Smooth muscle cell (in vitro differentiated cells): ENCODE data around the gene ATXN1. TPM values are rescaled to one million over a fixed set of nuclear protein-coding genes. Genes with fewer than 3 reads are reported as not detected.

Experiments
- DNase-seq: peaks from one replicate; lab custom pipeline; 2025; ENCODE audit not compliant: unreplicated experiment; lab: John Stamatoyannopoulos, UW
- H2AFZ ChIP-seq: fragments of 200-600 bp; sonication (generic); 2 replicates; pipeline ENCODE4 v1.6.0; 2016; ENCODE audit warnings: antibody characterized with exemption, low read depth, mild to moderate bottlenecking
- H3F3A ChIP-seq: fragments of 200-600 bp; sonication (generic); 2 replicates; pipeline ENCODE4 v1.6.0; 2017; ENCODE audit warnings: antibody characterized with exemption, low read depth
- H3K27ac ChIP-seq: fragments of 200-600 bp; sonication (generic); 2 replicates; pipeline ENCODE4 v1.5.1; 2016; ENCODE audit warnings: low read depth, mild to moderate bottlenecking
- H3K27me3 ChIP-seq: fragments of 200-600 bp; sonication (generic); 2 replicates; pipeline ENCODE4 v1.6.1; 2016; ENCODE audit warnings: low read depth, mild to moderate bottlenecking
- H3K36me3 ChIP-seq: fragments of 200-600 bp; sonication (generic); 2 replicates; pipeline ENCODE4 v1.5.1; 2016; ENCODE audit warnings: low read depth
- H3K4me1 ChIP-seq: fragments of 200-600 bp; sonication (generic); 2 replicates; pipeline ENCODE4 v1.5.1; 2016; ENCODE audit warnings: low read depth
- H3K4me2 ChIP-seq: fragments of 200-600 bp; sonication (generic); 2 replicates; pipeline ENCODE4 v1.6.0; 2016; ENCODE audit warnings: mild to moderate bottlenecking
- H3K4me3 ChIP-seq: fragments of 200-600 bp; sonication (generic); 2 replicates; pipeline ENCODE4 v1.5.1; 2016; ENCODE audit warnings: mild to moderate bottlenecking
- H3K79me2 ChIP-seq: fragments of 200-600 bp; sonication (generic); 2 replicates; pipeline ENCODE4 v1.6.0; 2016; ENCODE audit warnings: low read depth, mild to moderate bottlenecking
- H3K9ac ChIP-seq: fragments of 200-600 bp; sonication (generic); 2 replicates; pipeline ENCODE4 v1.6.0; 2016; ENCODE audit warnings: low read depth
- H3K9me3 ChIP-seq: fragments of 200-600 bp; sonication (generic); replicated peaks from 2 replicates; pipeline ENCODE4 v1.5.1; 2016; ENCODE audit warnings: low read depth
- H4K20me1 ChIP-seq: fragments of 200-600 bp; sonication (generic); 2 replicates; pipeline ENCODE4 v1.6.0; 2016; ENCODE audit warnings: low read depth
- CTCF ChIP-seq: fragments of 200-600 bp; sonication (generic); IDR thresholded peaks from 2 replicates; pipeline ENCODE4 v1.5.1; 2017; ENCODE audit warnings: borderline replicate concordance, mild to moderate bottlenecking, antibody characterized with exemption; ENCODE audit not compliant: insufficient read depth, poor library complexity, severe bottlenecking
- WGBS: methylation state at CpG from one replicate; pipeline ENCODE4 v1.1.7; 2016; ENCODE audit warnings: low lambda C conversion rate; 5-methylcytosine and 5-hydroxymethylcytosine counted together
- polyA plus RNA-seq: library from polyadenylated mRNA; unstranded; fragments of >200 nt; fragmentation: Nextera tagmentation; extraction: Ambion mirVana; gene quantifications from 2 replicates; pipeline ENCODE4 v1.2.1, GENCODE V29; 2016
- total RNA-seq: library from RNA; depleted of rRNA; stranded (reverse); fragments of >200 nt; gene quantifications from 2 replicates; pipeline ENCODE4 v1.2.3, GENCODE V29; 2014

Gene ATXN1
- total and polyA plus RNA-seq, 2 experiments from 2014 or later, result 17.9 to 40.6 TPM

DNA sequence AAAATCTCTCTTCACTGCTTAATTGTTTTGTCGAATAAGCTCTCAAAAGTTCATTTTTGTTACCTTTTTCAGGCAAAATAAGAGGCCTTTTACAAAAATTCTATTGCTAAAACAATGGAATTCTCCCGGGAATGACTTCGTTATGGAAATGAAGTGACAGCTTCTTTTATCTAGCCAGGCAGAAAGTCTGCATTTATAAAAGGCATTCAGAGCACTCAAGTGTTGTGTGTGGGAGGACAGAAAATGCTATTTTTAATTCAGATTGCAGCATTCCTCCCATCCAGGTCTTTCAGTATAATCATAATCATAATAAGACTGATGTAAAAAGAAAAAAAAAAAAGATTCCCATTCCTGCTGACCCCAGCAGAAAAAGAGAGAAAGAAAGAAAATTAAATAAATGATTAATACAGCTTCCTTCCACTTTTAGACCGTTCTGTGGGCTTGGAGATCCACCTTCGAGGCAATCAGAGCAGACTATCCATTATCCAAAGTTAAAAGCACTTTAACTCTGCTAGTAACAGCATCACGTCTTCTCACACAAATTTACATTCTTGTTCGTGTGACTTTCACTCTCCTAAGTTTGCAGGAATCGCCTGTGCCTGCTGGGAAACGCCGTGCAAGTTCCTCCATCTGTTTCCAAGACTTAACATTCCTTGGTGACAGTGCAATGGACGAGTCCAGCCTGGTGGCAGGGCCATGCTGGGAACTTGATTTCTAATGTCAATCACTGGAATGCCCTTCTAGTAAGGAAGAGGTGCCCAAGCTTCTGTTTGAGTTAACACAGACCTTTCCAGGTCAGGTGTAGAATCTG lies 264.1 kb downstream of the ATXN1 start:
- Histone ChIP-seq H3K9me3 (no peaks in the 10 kb centered on the region), H3K4me2 (peak overlapping the region; percentile 50), H3K79me2 (peaks cover 24% of the 10 kb centered on the region), H3K36me3 (peaks cover 7% of the 10 kb centered on the region), H3K9ac (no peak overlapping the region), H3K4me3 (no peak overlapping the region), H4K20me1 (peaks cover 77% of the 10 kb centered on the region), H3K27ac (peak overlapping the region; percentile 48), H3K4me1 (peaks cover 13% of the 10 kb centered on the region), H3K27me3 (no peaks in the 10 kb centered on the region), H2AFZ (no peak overlapping the region), H3F3A (no peaks in the 10 kb centered on the region)
- 27% methylated on average over 11 of the region's 11 CpGs for WGBS
- no peak for TF ChIP-seq CTCF
- no peak for DNase-seq

DNA sequence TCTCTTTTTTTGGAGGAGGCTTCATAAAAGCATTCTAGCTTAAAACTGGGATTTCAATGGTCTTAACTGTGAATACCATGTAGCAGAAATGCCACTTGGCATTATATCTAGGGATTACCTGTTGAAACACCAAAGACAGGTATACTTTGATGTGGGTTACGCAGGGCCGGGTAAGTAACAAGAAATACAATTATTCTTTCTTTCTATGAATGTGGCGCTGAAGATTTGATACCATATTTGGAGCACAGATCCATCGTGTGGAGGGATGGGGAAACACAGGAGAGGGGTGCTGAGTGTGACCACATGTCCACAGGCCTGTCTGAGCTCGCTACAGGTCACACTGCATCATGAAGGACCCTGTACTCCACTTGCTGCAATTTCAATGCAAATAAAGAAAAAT lies 265.1 kb downstream of the ATXN1 start:
- peaks cover 3% of the 10 kb centered on the region for H3K36me3 ChIP-seq
- no peak for TF ChIP-seq CTCF
- H4K20me1 ChIP-seq, result peaks cover 73% of the 10 kb centered on the region
- H3K4me2 ChIP-seq, result no peak overlapping the region
- peaks cover 13% of the 10 kb centered on the region for H3K4me1 ChIP-seq
- no peak overlapping the region for H3K27ac ChIP-seq
- no peaks in the 10 kb centered on the region for H3F3A ChIP-seq
- H3K79me2 ChIP-seq, result peaks cover 24% of the 10 kb centered on the region
- no peak overlapping the region for H3K9ac ChIP-seq
- no peaks in the 10 kb centered on the region for H3K27me3 ChIP-seq
- 84% methylated on average over 5 of the region's 5 CpGs for WGBS
- H3K4me3 ChIP-seq, result no peak overlapping the region
- DNase-seq, result no peak
- H2AFZ ChIP-seq, result no peak overlapping the region
- H3K9me3 ChIP-seq, result no peaks in the 10 kb centered on the region

GRCh38 chr6:16494793-16495192 lies 266.5 kb downstream of the ATXN1 start:
- no peaks in the 10 kb centered on the region for H3K27me3 ChIP-seq
- no peak for DNase-seq
- 64% methylated on average over 3 of the region's 3 CpGs for WGBS
- H3K4me2 ChIP-seq, result no peak overlapping the region
- peaks cover 80% of the 10 kb centered on the region for H4K20me1 ChIP-seq
- no peak for TF ChIP-seq CTCF
- peaks cover 25% of the 10 kb centered on the region for H3K79me2 ChIP-seq
- H3K27ac ChIP-seq, result no peak overlapping the region
- no peak overlapping the region for H3K9ac ChIP-seq
- H3K4me3 ChIP-seq, result no peak overlapping the region
- H2AFZ ChIP-seq, result no peak overlapping the region
- H3F3A ChIP-seq, result no peaks in the 10 kb centered on the region
- no peaks in the 10 kb centered on the region for H3K9me3 ChIP-seq
- H3K4me1 ChIP-seq, result peaks cover 13% of the 10 kb centered on the region
- peaks cover 3% of the 10 kb centered on the region for H3K36me3 ChIP-seq

GRCh38 chr6:16493802-16494201 lies 267.5 kb downstream of the ATXN1 start:
- H2AFZ ChIP-seq, result no peak overlapping the region

More at GRCh38 chr6:16493802-16494201, 267.5 kb downstream of the ATXN1 start:
- H3K27ac ChIP-seq, result no peak overlapping the region
- H3K27me3 ChIP-seq, result no peaks in the 10 kb centered on the region
- peaks cover 1% of the 10 kb centered on the region for H3K36me3 ChIP-seq
- H3K9me3 ChIP-seq, result no peaks in the 10 kb centered on the region
- DNase-seq, result no peak
- TF ChIP-seq CTCF, result no peak
- peaks cover 31% of the 10 kb centered on the region for H3K79me2 ChIP-seq
- H3K4me1 ChIP-seq, result peaks cover 13% of the 10 kb centered on the region
- no peaks in the 10 kb centered on the region for H3F3A ChIP-seq
- H3K4me3 ChIP-seq, result no peak overlapping the region
- H4K20me1 ChIP-seq, result peaks cover 87% of the 10 kb centered on the region
- no peak overlapping the region for H3K9ac ChIP-seq
- no peak overlapping the region for H3K4me2 ChIP-seq
